ENCODE measurements around the gene HOXC6. TPM values are rescaled to one million over a fixed set of nuclear protein-coding genes. Genes with fewer than 3 reads are reported as not detected.

HOXC6 gene
- total RNA-seq, 1 donor = 1.7 TPM

GRCh38 chr12:54017878-54018467 is 10.3 kb upstream of the HOXC6 start:
- peak; percentile 97 for DNase-seq (ENCODE audit: low read depth)
- H3K4me3 ChIP-seq (ENCODE audit: low read depth, low read length) = peak overlapping the region; percentile 95
- no peak for TF ChIP-seq CTCF (IDR thresholded peaks at IDR 0.05; ENCODE audit: insufficient read depth, low read depth, low read length)

DNA sequence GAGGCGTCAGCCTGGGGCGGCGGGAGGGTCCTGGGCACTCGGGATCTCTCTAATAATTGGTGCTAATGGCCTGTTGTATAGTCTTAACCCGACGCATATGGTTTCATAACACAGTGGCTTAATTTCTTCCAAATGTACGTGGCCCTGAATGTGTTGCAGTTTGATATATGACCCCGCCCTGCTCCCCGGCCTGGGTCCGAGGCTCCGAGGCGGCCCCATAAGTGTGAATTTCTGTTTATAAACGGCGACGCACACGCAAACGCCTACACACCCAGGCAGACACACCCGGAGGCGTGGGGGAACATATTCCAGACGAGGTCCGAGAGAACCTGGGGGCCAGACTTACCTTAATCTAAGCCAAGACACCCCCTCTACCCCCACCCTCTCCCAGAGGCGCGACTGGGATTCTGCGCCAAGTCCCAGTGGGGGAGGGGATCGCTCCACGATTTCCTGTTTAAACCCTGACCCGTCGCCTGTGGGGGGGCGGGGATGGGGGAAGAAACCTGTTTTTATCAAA is 9.7 kb upstream of the HOXC6 start:
- TF ChIP-seq CTCF (IDR thresholded peaks at IDR 0.05; ENCODE audit: insufficient read depth, low read depth, low read length) = no peak
- peak; percentile 64 for DNase-seq (ENCODE audit: low read depth)
- peak overlapping the region; percentile 95 for H3K4me3 ChIP-seq (ENCODE audit: low read depth, low read length)

- peak; percentile 70 for DNase-seq (ENCODE audit: low read depth)
- H3K4me3 ChIP-seq (ENCODE audit: low read depth, low read length) = peak overlapping the region; percentile 95
- no peak for TF ChIP-seq CTCF (IDR thresholded peaks at IDR 0.05; ENCODE audit: insufficient read depth, low read depth, low read length)
Measured at GRCh38 chr12:54019091-54019811, 9.0 kb upstream of the HOXC6 start.

DNA sequence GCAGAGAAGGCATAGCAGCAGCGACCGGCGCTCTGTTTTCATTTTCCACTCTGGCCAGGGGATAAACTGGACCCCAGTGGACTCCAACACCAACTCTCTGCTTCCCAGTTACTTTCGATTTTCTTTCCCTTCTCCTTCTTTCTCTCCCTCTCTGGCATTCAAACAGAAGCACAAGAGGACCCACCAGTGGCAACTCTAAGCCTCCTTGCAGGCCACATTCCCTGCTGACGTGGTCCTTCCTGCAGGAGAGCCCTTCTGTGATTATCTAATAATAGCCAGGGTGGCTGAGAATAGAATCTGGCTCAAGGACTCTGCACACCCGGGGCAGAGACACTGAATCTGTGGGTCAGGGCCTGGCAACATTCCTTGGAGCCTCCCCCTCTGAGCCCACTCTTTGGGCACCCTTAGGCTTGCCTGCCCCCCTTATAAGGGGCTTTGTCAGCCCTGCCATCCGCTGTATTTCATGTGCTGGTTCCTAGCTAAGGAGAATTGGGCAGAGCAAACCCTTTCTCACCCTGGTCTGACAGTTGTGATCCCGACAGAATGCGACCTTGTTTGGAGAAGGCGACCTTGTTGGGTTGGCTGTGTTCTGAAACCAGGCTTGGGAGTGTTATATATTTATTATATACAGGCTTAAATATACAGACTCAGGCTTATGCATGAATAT is 8.2 kb upstream of the HOXC6 start:
- peak; percentile 75 for DNase-seq (ENCODE audit: low read depth)
- TF ChIP-seq CTCF (IDR thresholded peaks at IDR 0.05; ENCODE audit: insufficient read depth, low read depth, low read length) = no peak
- peak overlapping the region; percentile 95 for H3K4me3 ChIP-seq (ENCODE audit: low read depth, low read length)

DNA sequence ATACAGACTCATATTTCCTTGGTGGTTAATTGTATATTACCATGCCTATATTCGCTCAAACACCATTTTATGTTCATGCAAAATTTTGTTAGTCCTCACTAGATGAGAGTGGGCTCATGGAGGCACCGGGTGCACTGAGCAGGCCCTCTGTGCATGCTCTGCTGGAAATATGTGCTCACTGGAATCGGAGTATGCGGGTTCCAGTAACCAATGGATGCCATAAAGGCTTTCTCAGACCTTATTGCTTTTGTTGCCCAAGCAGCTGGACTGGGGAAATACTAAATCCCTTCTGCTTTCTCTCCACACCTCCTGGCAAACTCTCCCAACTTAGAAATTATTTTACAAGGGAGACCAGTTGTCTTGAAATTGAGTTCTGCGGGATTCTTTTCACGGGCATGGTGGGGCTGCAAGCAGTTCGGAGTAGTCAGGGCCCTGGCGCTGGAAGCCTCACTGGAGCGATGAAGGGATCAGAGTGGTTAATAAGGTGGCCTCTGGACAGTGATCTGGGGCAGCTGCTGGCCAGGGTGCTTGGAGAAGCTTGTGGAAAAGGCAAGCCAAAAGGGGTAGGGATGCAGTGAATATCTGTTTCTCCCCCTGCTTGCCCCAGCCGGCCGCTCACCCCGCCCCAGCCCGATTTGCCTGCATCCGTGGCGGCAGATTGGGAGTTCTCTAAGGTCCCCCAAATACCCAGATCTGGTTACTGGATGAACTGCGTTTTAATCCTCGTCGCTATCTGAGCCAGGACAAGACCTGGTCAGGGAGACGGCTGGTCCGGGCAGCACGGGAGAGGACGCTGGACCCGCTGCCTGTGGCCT is 7.4 kb upstream of the HOXC6 start:
- peak overlapping the region; percentile 95 for H3K4me3 ChIP-seq (ENCODE audit: low read depth, low read length)
- DNase-seq (ENCODE audit: low read depth) = no peak
- TF ChIP-seq CTCF (IDR thresholded peaks at IDR 0.05; ENCODE audit: insufficient read depth, low read depth, low read length) = no peak

- H3K4me3 ChIP-seq (ENCODE audit: low read depth, low read length) = peak overlapping the region; percentile 95
- TF ChIP-seq CTCF (IDR thresholded peaks at IDR 0.05; ENCODE audit: insufficient read depth, low read depth, low read length) = no peak
- no peak for DNase-seq (ENCODE audit: low read depth)
Measured at GRCh38 chr12:54021432-54022013, 6.7 kb upstream of the HOXC6 start.

All from fibroblast of villous mesenchyme (primary cell).